Activated naive CD8-positive, alpha-beta T cell treated with anti-CD3 and anti-CD28 coated beads, Interleukin-2, amount 10 ng/mL, durations not matched to agents 7 days and 5 days (primary cell): Measurements from ENCODE around the gene PGBD4. TPM values are rescaled to one million over a fixed set of nuclear protein-coding genes. Genes with fewer than 3 reads are reported as not detected.
A peak's percentile ranks its signal among the peaks of the same experiment; 100 is the strongest.

ENCODE experiments used
- ATAC-seq: fragments of 150-1000 bp; cut with Tn5 transposase; one replicate; pipeline ENCODE4 v1.10.0; 2021; ENCODE audit warnings: low read depth, moderate library complexity
- POLR2A ChIA-PET: fragments of 350-600 bp; sonication (Branson Sonifier 250); formaldehyde crosslinking; loops from one replicate; lab custom pipeline; 2021; ENCODE audit warnings: antibody characterized with exemption; lab: Charles Lee
- DNase-seq: peaks from one replicate; pipeline ENCODE4 v3.0.0; 2021
- H3K27ac Mint-ChIP-seq: one replicate; pipeline ENCODE4 v1.8.0; 2022; ENCODE audit warnings: mild to moderate bottlenecking, mixed read lengths
- H3K27me3 Mint-ChIP-seq: one replicate; pipeline ENCODE4 v1.8.0; 2022; ENCODE audit warnings: mild to moderate bottlenecking, moderate library complexity, mixed read lengths
- H3K36me3 Mint-ChIP-seq: one replicate; pipeline ENCODE4 v1.8.0; 2021; ENCODE audit warnings: mild to moderate bottlenecking, mixed read lengths
- H3K4me1 Mint-ChIP-seq: one replicate; pipeline ENCODE4 v1.8.0; 2021; ENCODE audit warnings: mixed read lengths
- H3K4me3 Mint-ChIP-seq: one replicate; pipeline ENCODE4 v1.8.0; 2022; ENCODE audit warnings: mild to moderate bottlenecking, moderate library complexity, mixed read lengths
- H3K9me3 Mint-ChIP-seq: one replicate; pipeline ENCODE4 v1.8.0; 2021; ENCODE audit warnings: mixed read lengths
- total RNA-seq, 2 experiments: library from RNA; stranded (reverse); gene quantifications; one replicate each; pipeline ENCODE4 v1.2.3, GENCODE V29; 2021

PGBD4 gene
- 1 to 10 TPM; 3.8 to 4.5 TPM for total RNA-seq

DNA sequence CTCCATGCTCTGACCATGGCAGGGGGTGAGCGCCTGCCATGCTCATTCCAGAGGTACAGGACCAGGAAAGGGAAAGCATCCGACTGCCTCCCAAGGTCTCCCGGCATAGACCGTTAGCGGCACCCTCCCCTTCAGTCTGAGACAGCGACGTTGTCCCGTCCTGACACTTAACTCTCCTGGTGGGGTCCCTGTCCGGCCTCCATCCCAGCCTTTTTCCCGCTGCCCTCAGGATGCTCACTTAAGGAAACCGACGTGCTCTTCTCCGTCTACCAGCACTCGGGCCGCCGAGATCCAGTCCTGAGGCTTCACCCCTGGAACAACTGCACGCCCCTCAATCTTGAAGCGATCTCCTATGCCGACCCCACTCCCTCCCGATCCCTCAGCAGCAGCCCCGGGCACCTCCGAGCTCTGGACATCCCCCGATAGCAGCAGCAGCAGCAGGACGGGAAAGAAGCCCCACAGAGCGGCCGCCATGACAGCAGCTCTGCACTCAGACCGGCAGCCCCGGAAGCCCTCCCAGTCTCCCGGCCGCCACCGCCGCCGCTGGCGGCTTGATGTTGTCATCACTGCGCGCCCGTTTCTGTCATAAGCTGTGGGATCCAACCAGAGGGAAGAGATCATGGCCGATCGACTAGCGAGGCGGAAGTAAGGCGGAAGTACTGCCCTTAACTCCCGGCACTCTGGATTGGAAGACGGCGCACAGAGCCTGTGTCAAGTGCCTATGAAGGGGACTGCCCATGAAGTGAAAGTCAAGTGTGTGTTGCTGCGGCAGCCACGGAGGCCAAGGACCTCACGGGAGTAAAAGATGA, at the start of gene PGBD4, which contains the start of gene EMC7:
PGBD4 (plus strand) TSS at position 718 of the 809 bp plus-strand sequence. CDS start 449 bp downstream, outside the sequence.
EMC7 (minus strand) TSS at position 497 of the 809 bp plus-strand sequence; CDS start at position 474, 23 bp downstream.
- H3K27ac Mint-ChIP-seq = peak within 1 kb of the TSS; percentile 99
- peaks cover 25% of the 10 kb centered on the region for H3K36me3 Mint-ChIP-seq
- H3K4me1 Mint-ChIP-seq = peaks cover 30% of the 10 kb centered on the region
- ATAC-seq (peak; percentile 99), DNase-seq (peak; percentile 99)
- POLR2A ChIA-PET = interaction anchor here (0.6 to 2.1 kb wide), 10 partner anchors 16 to 1440 kb away, joined by 3 to 14 read pairs (median 4); partner anchors contain the start of genes AVEN, EMC4, KATNBL1 and LPCAT4
- H3K9me3 Mint-ChIP-seq = peaks cover 7% of the 10 kb centered on the region
- H3K27me3 Mint-ChIP-seq = no peaks in the 10 kb centered on the region
- peak within 1 kb of the TSS; percentile 98 for H3K4me3 Mint-ChIP-seq

DNA sequence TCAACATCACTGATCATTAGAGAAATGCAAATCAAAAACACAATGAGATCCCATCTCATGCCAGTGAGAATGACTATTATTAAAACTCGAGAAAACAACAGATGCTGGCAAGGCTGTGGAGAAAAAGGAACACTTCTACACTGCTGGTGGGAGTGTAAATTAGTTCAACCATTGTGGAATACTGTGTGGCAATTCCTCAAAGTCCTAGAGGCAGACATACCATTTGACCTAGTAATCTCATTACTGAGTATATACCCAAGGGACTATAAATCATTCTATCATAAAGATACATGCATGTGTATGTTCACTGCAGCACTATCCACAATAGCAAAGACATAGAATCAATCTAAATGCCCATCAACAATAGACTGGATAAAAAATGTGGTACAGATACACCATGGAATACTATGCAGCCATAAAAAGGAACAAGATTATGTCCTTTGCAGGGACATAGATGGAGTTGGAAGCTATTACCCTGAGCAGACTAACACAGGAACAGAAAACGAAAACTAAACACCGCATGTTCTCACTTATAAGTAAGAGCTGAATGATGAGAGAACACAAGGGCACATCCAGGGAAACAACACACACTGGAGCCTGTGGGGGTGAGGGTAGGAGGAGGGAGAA, 47.7 kb upstream of the PGBD4 start:
- H3K36me3 Mint-ChIP-seq = peaks cover 18% of the 10 kb centered on the region
- no peak overlapping the region for H3K27ac Mint-ChIP-seq
- no peaks in the 10 kb centered on the region for H3K4me1 Mint-ChIP-seq
- ATAC-seq (no peak), DNase-seq (no peak)
- H3K27me3 Mint-ChIP-seq = peaks cover 16% of the 10 kb centered on the region
- no peak overlapping the region for H3K4me3 Mint-ChIP-seq
- POLR2A ChIA-PET = no interaction called here
- peaks cover 25% of the 10 kb centered on the region for H3K9me3 Mint-ChIP-seq

DNA sequence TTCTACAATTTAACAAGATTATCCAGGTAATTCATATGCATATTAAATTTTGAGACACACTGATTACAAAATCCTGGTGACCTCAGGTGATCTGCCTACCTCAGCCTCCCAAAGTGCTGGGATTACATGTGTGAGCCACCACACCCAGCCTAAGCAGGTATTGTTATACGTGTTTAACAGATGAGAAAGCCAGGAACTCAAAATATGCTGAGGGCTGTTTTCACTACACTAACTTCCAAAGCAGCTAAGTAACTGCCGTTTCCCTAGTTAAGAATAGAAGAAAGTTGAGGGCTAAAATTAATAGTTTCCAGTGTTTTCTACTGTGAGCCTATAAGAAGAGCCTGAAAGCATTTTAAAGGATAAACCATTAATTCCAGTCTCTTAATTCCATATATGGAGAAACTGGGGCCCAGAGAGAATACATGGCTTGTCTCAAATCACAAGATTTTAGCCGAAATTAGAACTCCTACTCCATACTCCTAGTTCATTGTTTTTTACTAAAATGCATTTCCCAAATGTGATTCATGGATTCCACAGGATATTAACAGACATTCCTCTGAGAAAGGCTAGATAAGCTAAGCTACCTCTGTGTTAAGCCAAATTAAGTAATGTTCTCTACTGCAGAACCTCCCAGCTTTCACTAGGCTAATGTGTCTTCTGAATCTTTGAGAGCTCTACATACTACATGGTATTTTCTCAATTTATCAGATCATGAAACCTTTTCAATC, 45.9 kb upstream of the PGBD4 start:
- ATAC-seq (no peak), DNase-seq (no peak)
- Mint-ChIP-seq H3K4me3 (no peak overlapping the region), H3K36me3 (peaks cover 8% of the 10 kb centered on the region), H3K27me3 (peaks cover 16% of the 10 kb centered on the region), H3K27ac (no peak overlapping the region), H3K9me3 (peaks cover 12% of the 10 kb centered on the region), H3K4me1 (no peaks in the 10 kb centered on the region)
- POLR2A ChIA-PET = no interaction called here

DNA sequence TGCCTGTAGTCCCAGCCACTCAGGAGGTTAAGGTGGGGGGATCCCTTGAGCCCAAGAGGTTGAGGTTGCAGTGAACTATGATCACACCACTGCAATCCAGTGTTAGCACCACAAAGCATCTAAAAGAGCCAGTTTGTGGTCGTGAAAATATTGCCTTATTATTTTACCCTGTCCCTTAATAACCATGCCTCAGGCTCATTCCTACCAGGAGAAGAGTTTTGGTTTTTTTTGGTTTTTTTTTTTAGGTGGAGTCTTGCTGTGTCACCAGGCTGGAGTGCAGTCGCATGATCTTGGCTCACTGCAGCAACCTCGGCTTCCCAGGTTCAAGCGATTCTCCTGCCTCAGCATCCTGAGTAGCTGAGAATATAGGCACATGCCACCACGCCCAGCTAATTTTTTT, 45.0 kb upstream of the PGBD4 start:
- POLR2A ChIA-PET = no interaction called here
- no peak overlapping the region for H3K4me3 Mint-ChIP-seq
- peaks cover under 1% of the 10 kb centered on the region for H3K4me1 Mint-ChIP-seq
- peaks cover 4% of the 10 kb centered on the region for H3K9me3 Mint-ChIP-seq
- no peak overlapping the region for H3K27ac Mint-ChIP-seq
- DNase-seq = no peak
- no peaks in the 10 kb centered on the region for H3K36me3 Mint-ChIP-seq
- peaks cover 8% of the 10 kb centered on the region for H3K27me3 Mint-ChIP-seq
- no peak for ATAC-seq

DNA sequence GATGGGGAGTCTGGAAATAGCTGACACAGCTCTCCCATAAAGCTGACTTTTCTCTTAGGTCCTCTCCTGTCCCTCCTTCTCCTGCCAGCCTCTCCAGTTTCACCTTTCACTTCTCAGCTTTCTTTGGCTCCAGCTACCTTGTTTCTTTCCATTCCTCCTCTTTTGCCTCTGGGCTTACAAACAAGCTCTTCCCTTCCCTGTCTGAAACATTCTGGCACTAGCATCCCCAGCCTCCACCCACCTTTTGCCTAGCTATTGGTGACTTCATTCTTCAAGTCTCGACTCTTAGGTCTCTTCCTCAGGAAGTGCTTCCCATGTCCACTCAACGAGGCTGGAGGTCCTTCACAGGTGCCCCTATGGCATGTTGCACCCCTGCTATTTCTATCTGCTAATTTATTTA, 42.4 kb upstream of the PGBD4 start:
- Mint-ChIP-seq H3K4me3 (no peak overlapping the region), H3K9me3 (no peaks in the 10 kb centered on the region), H3K36me3 (no peaks in the 10 kb centered on the region), H3K27ac (no peak overlapping the region), H3K4me1 (peaks cover 12% of the 10 kb centered on the region), H3K27me3 (peaks cover 2% of the 10 kb centered on the region)
- ATAC-seq (no peak), DNase-seq (no peak)
- POLR2A ChIA-PET = no interaction called here

DNA sequence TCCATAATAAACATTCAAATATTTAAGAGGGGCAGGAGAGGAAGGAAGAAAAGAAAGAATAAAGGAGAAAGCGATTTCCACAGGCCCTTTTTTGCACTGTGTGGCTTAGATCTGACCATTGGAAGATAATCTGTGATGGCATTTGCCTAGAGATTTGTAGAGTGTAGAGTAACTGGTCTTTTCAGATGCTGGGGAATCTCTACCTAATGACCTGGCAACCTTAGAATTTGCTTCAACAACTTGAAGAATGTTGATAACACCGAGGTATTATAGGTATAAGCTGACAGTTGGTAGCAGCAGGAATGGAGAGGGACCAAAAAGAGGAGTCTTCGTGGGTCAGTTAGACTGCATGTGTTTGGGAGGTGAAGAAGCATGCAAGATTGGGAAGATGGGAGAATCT, 41.9 kb upstream of the PGBD4 start:
- DNase-seq = no peak
- Mint-ChIP-seq H3K9me3 (no peaks in the 10 kb centered on the region), H3K27me3 (peaks cover 2% of the 10 kb centered on the region), H3K4me3 (no peak overlapping the region), H3K27ac (no peak overlapping the region), H3K36me3 (no peaks in the 10 kb centered on the region), H3K4me1 (peaks cover 14% of the 10 kb centered on the region)
- no peak for ATAC-seq
- POLR2A ChIA-PET = interaction anchor here (1.1 kb wide), 1 partner anchor 149 kb away, joined by 3 read pairs; no protein-coding TSS in a partner anchor

DNA sequence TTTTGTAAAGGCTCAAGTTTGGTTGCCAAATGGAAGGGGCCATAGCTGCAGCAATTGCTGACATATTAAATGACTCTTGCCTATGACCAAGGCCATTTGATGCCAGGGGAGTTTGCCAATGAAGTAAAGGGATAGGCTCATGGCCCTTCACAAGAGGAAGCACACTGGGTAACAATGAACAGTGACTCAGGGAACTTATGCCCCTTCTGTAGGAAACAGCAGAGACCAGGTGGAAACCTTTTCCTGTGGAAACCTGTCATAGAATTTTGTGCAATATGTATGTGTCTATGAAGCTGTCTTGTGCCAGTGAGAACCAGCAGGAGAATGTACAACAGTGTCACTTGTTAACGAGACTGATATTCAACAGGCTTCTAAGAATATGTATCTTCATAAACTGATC, 37.4 kb upstream of the PGBD4 start:
- peaks cover 14% of the 10 kb centered on the region for H3K4me1 Mint-ChIP-seq
- POLR2A ChIA-PET = interaction anchor here (0.8 kb wide), 1 partner anchor 303 kb away, joined by 3 read pairs; the partner anchor contains the start of gene LPCAT4
- no peaks in the 10 kb centered on the region for H3K36me3 Mint-ChIP-seq
- ATAC-seq = no peak
- H3K27me3 Mint-ChIP-seq = peaks cover 2% of the 10 kb centered on the region
- no peak overlapping the region for H3K4me3 Mint-ChIP-seq
- H3K9me3 Mint-ChIP-seq = no peaks in the 10 kb centered on the region
- DNase-seq = no peak
- H3K27ac Mint-ChIP-seq = no peak overlapping the region

DNA sequence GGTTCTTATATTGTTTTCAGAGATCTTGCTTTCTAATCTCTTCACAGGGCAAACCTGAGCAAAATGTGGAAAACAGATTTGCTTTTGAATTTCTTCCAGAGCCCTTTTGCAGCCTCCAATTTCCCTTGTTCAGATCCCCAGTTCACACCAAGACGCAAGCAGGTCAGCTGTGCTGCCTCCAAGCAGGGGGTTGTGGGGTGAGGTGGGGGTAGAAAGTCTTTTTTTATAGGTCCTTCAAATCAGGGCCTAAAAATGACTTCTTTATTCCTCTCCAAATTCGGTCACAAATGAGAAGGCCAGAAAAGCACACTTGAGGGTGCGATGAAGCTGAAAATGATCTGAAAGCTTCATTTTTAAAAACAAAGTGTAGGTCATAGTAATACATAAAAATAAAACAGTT, 36.6 kb upstream of the PGBD4 start:
- POLR2A ChIA-PET = no interaction called here
- no peak overlapping the region for H3K27ac Mint-ChIP-seq
- no peaks in the 10 kb centered on the region for H3K27me3 Mint-ChIP-seq

DNA sequence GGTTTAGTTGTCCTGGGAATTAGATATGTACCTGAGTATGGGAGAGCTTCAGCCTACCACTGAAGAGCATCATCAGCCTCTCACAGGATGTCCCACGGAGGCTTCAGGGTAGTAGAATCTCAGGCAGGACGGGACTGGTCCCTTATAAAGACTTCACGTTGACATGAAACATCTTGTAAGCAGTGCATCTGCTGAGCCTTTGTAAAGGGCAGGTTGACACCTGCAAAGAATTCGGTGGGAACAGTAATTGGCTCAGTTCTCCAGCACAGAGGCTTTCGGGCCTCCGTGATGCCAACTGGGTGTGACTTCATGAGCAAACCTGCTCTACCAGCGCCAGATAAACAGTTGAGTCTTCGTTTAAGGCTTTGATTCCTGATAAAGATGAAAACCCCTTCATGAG, 35.9 kb upstream of the PGBD4 start:
- H3K27me3 Mint-ChIP-seq = no peaks in the 10 kb centered on the region
- POLR2A ChIA-PET = no interaction called here
- no peak overlapping the region for H3K4me3 Mint-ChIP-seq
- DNase-seq (no peak), ATAC-seq (no peak)
- no peaks in the 10 kb centered on the region for H3K36me3 Mint-ChIP-seq
- no peak overlapping the region for H3K27ac Mint-ChIP-seq
- H3K9me3 Mint-ChIP-seq = no peaks in the 10 kb centered on the region
- H3K4me1 Mint-ChIP-seq = peaks cover 14% of the 10 kb centered on the region

More for the DNA sequence above, 36.6 kb upstream of the PGBD4 start:
- no peak for DNase-seq
- no peak for ATAC-seq
- Mint-ChIP-seq H3K4me3 (no peak overlapping the region), H3K9me3 (no peaks in the 10 kb centered on the region), H3K4me1 (peaks cover 14% of the 10 kb centered on the region), H3K36me3 (no peaks in the 10 kb centered on the region)

DNA sequence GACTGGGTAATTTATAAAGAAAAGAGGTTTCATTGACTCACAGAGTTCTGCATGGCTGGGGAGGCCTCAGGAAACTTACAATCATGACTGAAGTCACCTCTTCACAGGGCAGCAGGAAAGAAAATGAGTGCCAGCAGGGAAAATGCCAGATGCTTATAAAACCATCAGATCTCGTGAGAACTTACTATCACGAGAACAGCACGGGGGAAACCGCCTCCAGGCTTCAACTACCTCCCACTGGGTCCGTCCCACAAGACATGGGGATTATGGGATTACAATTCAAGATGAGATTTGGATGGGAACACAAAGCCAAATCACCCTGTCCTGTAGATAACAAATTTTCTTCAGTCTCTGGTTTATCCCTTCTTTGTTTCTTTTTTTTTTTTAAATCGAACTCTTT, 31.9 kb upstream of the PGBD4 start:
- no peak overlapping the region for H3K4me3 Mint-ChIP-seq

DNA sequence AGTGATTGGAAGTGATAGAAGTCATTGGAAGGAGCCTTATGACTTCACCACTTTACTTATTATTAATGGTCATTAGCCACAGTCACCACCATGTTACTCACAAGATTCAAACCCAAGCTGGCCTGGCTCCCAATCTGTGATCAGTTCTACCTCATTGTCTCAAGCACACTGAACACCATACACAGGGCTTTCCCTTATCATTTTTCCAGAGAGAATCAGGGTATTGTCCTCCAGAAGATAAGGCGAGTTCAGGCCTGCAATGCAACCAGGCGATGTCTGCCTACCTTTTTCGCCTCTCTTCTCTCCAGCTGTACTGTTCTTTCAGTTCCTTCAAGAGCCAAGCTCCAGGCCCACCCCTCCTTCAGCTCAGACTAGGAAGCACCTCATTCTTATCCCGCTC, 25.1 kb upstream of the PGBD4 start:
- no peaks in the 10 kb centered on the region for H3K9me3 Mint-ChIP-seq
- DNase-seq (no peak), ATAC-seq (no peak)
- peaks cover 2% of the 10 kb centered on the region for H3K36me3 Mint-ChIP-seq
- H3K4me3 Mint-ChIP-seq = no peak overlapping the region
- H3K4me1 Mint-ChIP-seq = no peaks in the 10 kb centered on the region
- POLR2A ChIA-PET = interaction anchor here (0.6 kb wide), 1 partner anchor 59 kb away, joined by 4 read pairs; no protein-coding TSS in a partner anchor
- no peaks in the 10 kb centered on the region for H3K27me3 Mint-ChIP-seq
- no peak overlapping the region for H3K27ac Mint-ChIP-seq

More for the DNA sequence above, 31.9 kb upstream of the PGBD4 start:
- no peaks in the 10 kb centered on the region for H3K4me1 Mint-ChIP-seq
- no peaks in the 10 kb centered on the region for H3K36me3 Mint-ChIP-seq
- no peak for DNase-seq
- ATAC-seq = no peak
- H3K27ac Mint-ChIP-seq = no peak overlapping the region
- no peaks in the 10 kb centered on the region for H3K9me3 Mint-ChIP-seq
- POLR2A ChIA-PET = no interaction called here
- H3K27me3 Mint-ChIP-seq = no peaks in the 10 kb centered on the region

DNA sequence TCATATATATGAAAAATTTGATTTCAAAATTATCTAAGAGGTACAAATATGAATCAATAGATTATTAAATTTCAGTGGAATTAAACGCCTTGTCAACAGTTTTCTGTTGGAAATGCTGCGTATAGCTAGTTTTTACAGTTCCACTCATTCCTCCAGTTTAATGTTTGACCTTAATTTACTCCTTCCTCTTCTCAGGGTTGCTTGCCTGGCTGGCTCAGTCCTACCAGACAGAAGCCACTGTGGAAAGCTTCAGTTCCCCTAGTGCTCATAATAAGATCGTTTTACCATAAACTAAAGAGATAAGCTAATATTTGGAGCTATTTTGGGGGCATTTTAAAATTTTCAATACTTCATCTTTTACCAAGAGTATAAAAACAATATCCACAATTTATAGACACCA, 23.0 kb upstream of the PGBD4 start:
- Mint-ChIP-seq H3K27me3 (no peaks in the 10 kb centered on the region), H3K27ac (no peak overlapping the region), H3K9me3 (no peaks in the 10 kb centered on the region), H3K4me3 (no peak overlapping the region), H3K36me3 (peaks cover 7% of the 10 kb centered on the region), H3K4me1 (no peaks in the 10 kb centered on the region)
- ATAC-seq = no peak
- DNase-seq = no peak
- POLR2A ChIA-PET = interaction anchor here (0.5 kb wide), 1 partner anchor 290 kb away, joined by 3 read pairs; no protein-coding TSS in a partner anchor

DNA sequence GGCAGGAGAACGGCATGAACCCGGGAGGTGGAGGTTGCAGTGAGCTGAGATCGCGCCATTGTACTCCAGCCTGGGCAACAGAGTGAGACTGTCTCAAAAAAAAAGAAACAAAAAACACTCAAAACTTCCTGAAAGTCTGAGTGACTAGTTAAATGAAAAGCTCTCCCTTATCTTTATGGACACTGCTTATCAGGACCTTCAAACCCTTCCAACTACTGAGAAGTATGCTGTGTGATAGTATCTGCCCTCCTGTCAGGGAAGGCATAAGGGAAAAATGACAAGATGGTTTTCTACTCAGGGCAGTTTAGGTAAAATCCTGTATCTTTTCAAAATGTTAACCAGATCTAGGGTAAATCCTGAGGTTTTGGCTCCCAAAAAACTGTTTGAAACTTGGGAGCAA, 22.0 kb upstream of the PGBD4 start:
- H3K27ac Mint-ChIP-seq = no peak overlapping the region
- DNase-seq (no peak), ATAC-seq (no peak)
- POLR2A ChIA-PET = no interaction called here
- no peak overlapping the region for H3K4me3 Mint-ChIP-seq
- no peaks in the 10 kb centered on the region for H3K9me3 Mint-ChIP-seq
- peaks cover 11% of the 10 kb centered on the region for H3K36me3 Mint-ChIP-seq
- no peaks in the 10 kb centered on the region for H3K27me3 Mint-ChIP-seq
- no peaks in the 10 kb centered on the region for H3K4me1 Mint-ChIP-seq
